HG03571 (cell line): ENCODE results near the gene KRTAP12-4.
"Not testable (repeated sequence)": the region's sequence is repeated elsewhere in the genome, so short reads cannot be mapped to it uniquely, and the experiment has no call there.

Experiments used
- ATAC-seq: cut with Tn5 transposase; IDR thresholded peaks from one replicate; pipeline ENCODE4 v1.9.1; 2021; ENCODE audit not compliant: unreplicated experiment

Gene KRTAP12-4

GRCh38 chr21:44687671-44688070, 33.2 kb upstream of the KRTAP12-4 start:
- no peak for ATAC-seq

- ATAC-seq, result no peak
Observed at GRCh38 chr21:44686843-44687561, 32.5 kb upstream of the KRTAP12-4 start.

GRCh38 chr21:44686000-44686781, 31.7 kb upstream of the KRTAP12-4 start:
- ATAC-seq, result no peak

GRCh38 chr21:44685050-44685449, 30.6 kb upstream of the KRTAP12-4 start:
- not testable (repeated sequence) for ATAC-seq

GRCh38 chr21:44684483-44684882, 30.0 kb upstream of the KRTAP12-4 start:
- no peak for ATAC-seq

GRCh38 chr21:44684077-44684476, 29.6 kb upstream of the KRTAP12-4 start:
- no peak for ATAC-seq

- no peak for ATAC-seq
Observed at GRCh38 chr21:44682580-44683151, 28.2 kb upstream of the KRTAP12-4 start.

GRCh38 chr21:44681861-44682579, 27.6 kb upstream of the KRTAP12-4 start, which contains the start of gene KRTAP12-1:
KRTAP12-1 (minus strand) TSS chr21:44682163; CDS start chr21:44682123, 40 bp downstream.
- ATAC-seq, result no peak

- no peak for ATAC-seq
Observed at GRCh38 chr21:44681152-44681551, 26.7 kb upstream of the KRTAP12-4 start.

- no peak for ATAC-seq
Observed at GRCh38 chr21:44677881-44678280, 23.4 kb upstream of the KRTAP12-4 start.

- ATAC-seq, result no peak
Observed at GRCh38 chr21:44671911-44672310, 17.5 kb upstream of the KRTAP12-4 start.

- no peak for ATAC-seq
Observed at GRCh38 chr21:44670642-44671432, 16.4 kb upstream of the KRTAP12-4 start.

- ATAC-seq, result no peak
Observed at GRCh38 chr21:44667612-44668011, 13.2 kb upstream of the KRTAP12-4 start.

GRCh38 chr21:44666401-44667320, 12.2 kb upstream of the KRTAP12-4 start, which contains the start of gene KRTAP12-2:
KRTAP12-2 (minus strand) TSS chr21:44666927; CDS start chr21:44666886, 41 bp downstream.
- no peak for ATAC-seq

- no peak for ATAC-seq
Observed at GRCh38 chr21:44664691-44665090, 10.2 kb upstream of the KRTAP12-4 start.

GRCh38 chr21:44661567-44661966, 7.1 kb upstream of the KRTAP12-4 start:
- ATAC-seq, result not testable (repeated sequence)

GRCh38 chr21:44658913-44659595, 4.6 kb upstream of the KRTAP12-4 start:
- no peak for ATAC-seq

GRCh38 chr21:44658541-44658910, 4.1 kb upstream of the KRTAP12-4 start:
- no peak for ATAC-seq
